ENCODE measurements around the gene BEAN1.

The BEAN1 gene

GRCh38 chr16:66382171-66382965 is 44.7 kb upstream of the BEAN1 start:
- TF ChIP-seq CTCF (IDR thresholded peaks at IDR 0.05; ENCODE audit: low read depth, low read length, missing control alignments) = no peak
- no peak for DNase-seq (ENCODE audit: low read depth)
- H3K4me3 ChIP-seq (ENCODE audit: low read depth, low read length) = no peak overlapping the region

- no peak for TF ChIP-seq CTCF (IDR thresholded peaks at IDR 0.05; ENCODE audit: low read depth, low read length, missing control alignments)
These were observed 44.2 kb upstream of the BEAN1 start for GRCh38 chr16:66382966-66383299.

GRCh38 chr16:66383551-66383950 is 43.5 kb upstream of the BEAN1 start:
- H3K4me3 ChIP-seq (ENCODE audit: low read depth, low read length) = no peak overlapping the region
- DNase-seq (ENCODE audit: low read depth) = no peak
- TF ChIP-seq CTCF (IDR thresholded peaks at IDR 0.05; ENCODE audit: low read depth, low read length, missing control alignments) = no peak

More at GRCh38 chr16:66382966-66383299, 44.2 kb upstream of the BEAN1 start:
- DNase-seq (ENCODE audit: low read depth) = no peak
- H3K4me3 ChIP-seq (ENCODE audit: low read depth, low read length) = no peak overlapping the region

GRCh38 chr16:66385415-66385814 is 41.7 kb upstream of the BEAN1 start:
- H3K4me3 ChIP-seq (ENCODE audit: low read depth, low read length) = no peak overlapping the region
- no peak for DNase-seq (ENCODE audit: low read depth)
- no peak for TF ChIP-seq CTCF (IDR thresholded peaks at IDR 0.05; ENCODE audit: low read depth, low read length, missing control alignments)

- H3K4me3 ChIP-seq (ENCODE audit: low read depth, low read length) = no peak overlapping the region
- no peak for DNase-seq (ENCODE audit: low read depth)
- TF ChIP-seq CTCF (IDR thresholded peaks at IDR 0.05; ENCODE audit: low read depth, low read length, missing control alignments) = no peak
These were observed 40.2 kb upstream of the BEAN1 start for GRCh38 chr16:66386629-66387622.

- no peak overlapping the region for H3K4me3 ChIP-seq (ENCODE audit: low read depth, low read length)
These were observed 39.2 kb upstream of the BEAN1 start for GRCh38 chr16:66387817-66388332.

More at GRCh38 chr16:66387817-66388332, 39.2 kb upstream of the BEAN1 start:
- TF ChIP-seq CTCF (IDR thresholded peaks at IDR 0.05; ENCODE audit: low read depth, low read length, missing control alignments) = no peak
- no peak for DNase-seq (ENCODE audit: low read depth)

Measured in GM12864 (cell line).